Panc1 (cell line): Measurements from ENCODE around the gene MARK2. TPM values are rescaled to one million over a fixed set of nuclear protein-coding genes. Genes with fewer than 3 reads are reported as not detected.

Experiments used
- ATAC-seq: fragments of 200-7000 bp; cut with Tn5 transposase; 2 replicates; pipeline ENCODE4 v1.9.1; 2020; ENCODE audit warnings: mild to moderate bottlenecking, moderate library complexity
- BruUV-seq: library from RNA; stranded (reverse); fragments of 400-500 nt; replicated peaks from 2 replicates; lab custom pipeline; 2021; lab: Mats Ljungman, UMichigan
- CTCF ChIA-PET: fragments of 300-600 bp; sonication (Branson Sonifier 250); formaldehyde crosslinking; loops from one replicate; lab custom pipeline; 2022; ENCODE audit warnings: antibody characterized with exemption; lab: Charles Lee
- POLR2A ChIA-PET: fragments of 300-600 bp; sonication (Branson Sonifier 250); formaldehyde crosslinking; loops from one replicate; lab custom pipeline; 2022; ENCODE audit warnings: antibody characterized with exemption; lab: Charles Lee
- DNase-seq: peaks from one replicate; pipeline ENCODE4 v3.0.0-alpha.2; 2010; ENCODE audit warnings: low read depth, low spot score
- H3K27ac ChIP-seq: 2 replicates; pipeline ENCODE4 v1.5.1; 2011; ENCODE audit warnings: mild to moderate bottlenecking, low read length, inconsistent platforms
- H3K27me3 ChIP-seq: fragments of 200-500 bp; sonication (Bioruptor generic); 2 replicates; pipeline ENCODE4 v1.6.0; 2014; ENCODE audit warnings: low read length, inconsistent platforms; ENCODE audit not compliant: control insufficient read depth, insufficient read depth
- H3K36me3 ChIP-seq: fragments of 200-500 bp; sonication (Bioruptor generic); 2 replicates; pipeline ENCODE4 v1.5.1; 2014; ENCODE audit warnings: inconsistent platforms, mild to moderate bottlenecking, low read length, moderate library complexity; ENCODE audit not compliant: control insufficient read depth, insufficient read depth
- H3K4me1 ChIP-seq: 2 replicates; pipeline ENCODE4 v1.5.1; 2011; ENCODE audit warnings: inconsistent platforms, mild to moderate bottlenecking, low read length, moderate library complexity; ENCODE audit not compliant: control insufficient read depth, insufficient read depth
- H3K4me3 ChIP-seq, 2 experiments: 2 replicates each; pipeline ENCODE4 v1.5.1; 2011 to 2012; ENCODE audit warnings: low read depth in 2 of 2, low read length in 2 of 2, mild to moderate bottlenecking in 2 of 2, inconsistent platforms in 1 of 2, moderate library complexity in 1 of 2
- H3K9me3 ChIP-seq: fragments of 200-500 bp; sonication (Bioruptor generic); 2 replicates; pipeline ENCODE4 v1.5.1; 2014; ENCODE audit warnings: low read depth, mild to moderate bottlenecking, inconsistent platforms, low read length, moderate library complexity; ENCODE audit not compliant: control insufficient read depth, insufficient read depth
- CTCF ChIP-seq: fragments of 450-650 bp; IDR thresholded peaks from 2 replicates; pipeline ENCODE4 v1.5.1; 2017; ENCODE audit warnings: mild to moderate bottlenecking
- POLR2AphosphoS5 ChIP-seq: IDR thresholded peaks from 2 replicates; pipeline ENCODE4 v1.6.1; 2012; ENCODE audit warnings: mild to moderate bottlenecking, low read depth, low read length, moderate library complexity
- REST ChIP-seq, 2 experiments: IDR thresholded peaks; 2 replicates each; pipeline ENCODE4 v1.6.1; 2011 to 2012; ENCODE audit warnings: low read depth in 2 of 2, control low read depth in 1 of 2, low read length in 1 of 2, mild to moderate bottlenecking in 1 of 2, moderate library complexity in 1 of 2; ENCODE audit not compliant: insufficient read depth in 1 of 2
- SIN3A ChIP-seq: IDR thresholded peaks from 2 replicates; pipeline ENCODE4 v1.6.1; 2012; ENCODE audit warnings: low read depth, mild to moderate bottlenecking, low read length, moderate library complexity, borderline replicate concordance; ENCODE audit not compliant: insufficient read depth
- TCF7L2 ChIP-seq: IDR thresholded peaks from 2 replicates; pipeline ENCODE4 v1.6.1; 2011; ENCODE audit warnings: mild to moderate bottlenecking, low read depth, low read length, inconsistent platforms
- in situ Hi-C: cut with HindIII; loops from 2 replicates; pipeline ENCODE4 v1.10.0; 2016; ENCODE audit warnings: low sequenced_read_pairs, low pct_unique_long_range_greater_than_20kb
- intact Hi-C: fragments of 100-400 bp; cut with micrococcal nuclease; formaldehyde crosslinking; loops from one replicate; pipeline ENCODE4 v1.10.0; 2022; ENCODE audit not compliant: unreplicated experiment
- total RNA-seq: library from RNA; stranded (reverse); gene quantifications from one replicate; pipeline ENCODE4 v1.2.1, GENCODE V29; 2021; ENCODE audit not compliant: unreplicated experiment

MARK2 gene
- total RNA-seq, 1 experiment from 2014 or later: 41.1 TPM

GRCh38 chr11:63918507-63919191 is 79.7 kb downstream of the MARK2 start:
- peak overlapping the region; percentile 89 for H3K27ac ChIP-seq
- CTCF ChIA-PET: interaction anchor here (0.5 kb wide), 1 partner anchor 17 kb away, joined by 5 read pairs; no protein-coding TSS in a partner anchor

More at GRCh38 chr11:63918507-63919191, 79.7 kb downstream of the MARK2 start:
- peaks cover 25% of the 10 kb centered on the region for H3K4me1 ChIP-seq
- in situ Hi-C loops: no loop called here
- H3K27me3 ChIP-seq: no peaks in the 10 kb centered on the region
- TF ChIP-seq TCF7L2 (no peak), REST (IDR thresholded peaks at IDR 0.05; ENCODE audit: insufficient read depth in 1 of 2, low read depth in 2 of 2, low read length in 1 of 2) (no peak), CTCF (no peak), SIN3A (no peak), POLR2AphosphoS5 (no peak)
- BruUV-seq: no TSS peak
- intact Hi-C loops: no loop called here
- no peaks in the 10 kb centered on the region; the same call in 1 of the 2 replicates for H3K36me3 ChIP-seq
- no peaks in the 10 kb centered on the region for H3K9me3 ChIP-seq
- DNase-seq (no peak), ATAC-seq (no peak)
- H3K4me3 ChIP-seq: peak overlapping the region in 1 of 2 experiments; percentile 70; a peak in 1 of 4 replicates
- POLR2A ChIA-PET: no interaction called here
